Endothelial cell of umbilical vein (primary cell): Measurements from ENCODE around the gene ETNK2. TPM values are rescaled to one million over a fixed set of nuclear protein-coding genes. Genes with fewer than 3 reads are reported as not detected.
A peak's percentile ranks its signal among the peaks of the same experiment; 100 is the strongest.

Experiments used
- BruUV-seq: library from RNA; stranded (reverse); fragments of 400-500 nt; replicated peaks from 2 replicates; lab custom pipeline; 2021; lab: Mats Ljungman, UMichigan
- CTCF ChIA-PET: fragments of 300-600, 350-600 bp; sonication (Branson Sonifier 250); formaldehyde crosslinking; loops from one replicate; lab custom pipeline; 2021; ENCODE audit warnings: antibody characterized with exemption, inconsistent platforms; lab: Charles Lee
- POLR2A ChIA-PET: fragments of 300-600, 350-600 bp; sonication (Branson Sonifier 250); formaldehyde crosslinking; loops from one replicate; lab custom pipeline; 2021; ENCODE audit warnings: antibody characterized with exemption, inconsistent platforms; lab: Charles Lee
- DNase-seq: peaks from one replicate; pipeline ENCODE4 v3.0.0-alpha.2; 2011; ENCODE audit warnings: low read depth, low spot score
- FAIRE-seq: peaks from 2 replicates; lab custom pipeline; 2011; peaks lifted over from hg19 to GRCh38; lab: Jason Lieb, UNC
- H2AFZ ChIP-seq: 2 replicates; pipeline ENCODE4 v1.6.0; 2012; ENCODE audit warnings: low read depth, low read length, control low read depth, inconsistent platforms
- H3K27ac ChIP-seq: 2 replicates; pipeline ENCODE4 v1.5.1; 2011; ENCODE audit warnings: low read depth, mild to moderate bottlenecking, control low read depth, low read length, moderate library complexity; ENCODE audit not compliant: insufficient read depth
- H3K27me3 ChIP-seq, 2 experiments: 2 replicates each; pipeline versions ENCODE4 v1.6.0 to v1.6.1; 2011; ENCODE audit warnings: low read length in 2 of 2, mixed read lengths in 1 of 2; ENCODE audit not compliant: control insufficient read depth in 2 of 2, insufficient read depth in 2 of 2
- H3K36me3 ChIP-seq, 2 experiments: 2 replicates in 1 of 2; 3 replicates in 1 of 2; pipeline ENCODE4 v1.5.1; 2011; ENCODE audit warnings: low read length in 2 of 2, mild to moderate bottlenecking in 1 of 2, moderate library complexity in 1 of 2; ENCODE audit not compliant: control insufficient read depth in 2 of 2, insufficient read depth in 2 of 2; ENCODE audit errors: extremely low read depth in 1 of 2
- H3K4me1 ChIP-seq: 3 replicates; pipeline ENCODE4 v1.5.1; 2011; ENCODE audit warnings: mild to moderate bottlenecking, low read length; ENCODE audit not compliant: control insufficient read depth, insufficient read depth; ENCODE audit errors: extremely low read depth
- H3K4me2 ChIP-seq: 2 replicates; pipeline ENCODE4 v1.6.1; 2011; ENCODE audit warnings: low read length, control low read depth, mixed read lengths; ENCODE audit not compliant: insufficient read depth
- H3K4me3 ChIP-seq, 3 experiments: fragments of 200-600 bp in 1 of 3; sonication (generic), shearing (Covaris generic) in 1 of 3; replicated peaks in 1 of 3; 2 replicates each; pipeline ENCODE4 v1.5.1; 2011 to 2016; ENCODE audit warnings: control low read depth in 3 of 3, low read length in 3 of 3, mild to moderate bottlenecking in 2 of 3, inconsistent platforms in 1 of 3, low read depth in 1 of 3, moderate library complexity in 1 of 3; ENCODE audit not compliant: insufficient read depth in 1 of 3
- H3K79me2 ChIP-seq: 2 replicates; pipeline ENCODE4 v1.6.0; 2012; ENCODE audit warnings: low read length, inconsistent platforms; ENCODE audit not compliant: control insufficient read depth, insufficient read depth
- H3K9ac ChIP-seq: replicated peaks from 2 replicates; pipeline ENCODE3; 2011; ENCODE audit warnings: low read length, control low read depth; ENCODE audit not compliant: insufficient read depth; ENCODE audit errors: extremely low read depth
- H3K9me1 ChIP-seq: replicated peaks from 3 replicates; pipeline ENCODE4 v1.6.0; 2011; ENCODE audit warnings: mild to moderate bottlenecking, low read length; ENCODE audit not compliant: control insufficient read depth, insufficient read depth; ENCODE audit errors: extremely low read depth
- H3K9me3 ChIP-seq: replicated peaks from 2 replicates; pipeline ENCODE4 v1.5.1; 2012; ENCODE audit warnings: low read length, inconsistent platforms; ENCODE audit not compliant: control insufficient read depth, insufficient read depth
- H4K20me1 ChIP-seq: replicated peaks from 2 replicates; pipeline ENCODE3; 2011; ENCODE audit warnings: mild to moderate bottlenecking, low read length; ENCODE audit not compliant: control insufficient read depth, insufficient read depth; ENCODE audit errors: extremely low read depth
- CTCF ChIP-seq, 2 donors: IDR thresholded peaks; 1 replicate in 1 of 2; 2 replicates in 1 of 2; pipeline ENCODE4 v1.5.1; 2011; ENCODE audit warnings: low read length in 2 of 2, mild to moderate bottlenecking in 2 of 2, moderate library complexity in 2 of 2, control low read depth in 1 of 2, inconsistent platforms in 1 of 2, low read depth in 1 of 2; ENCODE audit not compliant: insufficient read depth in 1 of 2; ENCODE audit errors: extremely low read depth in 1 of 2
- EZH2 ChIP-seq: IDR thresholded peaks from 2 replicates; pipeline ENCODE4 v1.6.1; 2012; ENCODE audit warnings: borderline replicate concordance, low read depth, mild to moderate bottlenecking, moderate library complexity, low read length, inconsistent platforms; ENCODE audit not compliant: severe bottlenecking
- FOS ChIP-seq: IDR thresholded peaks from 2 replicates; pipeline ENCODE4 v1.6.1; 2011; ENCODE audit warnings: mild to moderate bottlenecking, low read length, moderate library complexity, borderline replicate concordance; ENCODE audit not compliant: insufficient read depth
- GATA2 ChIP-seq: IDR thresholded peaks from 2 replicates; pipeline ENCODE4 v1.7.0; 2011; ENCODE audit warnings: low read depth, mild to moderate bottlenecking, moderate library complexity, mixed read lengths, low read length; ENCODE audit not compliant: insufficient read length, insufficient read depth
- JUN ChIP-seq: IDR thresholded peaks from 2 replicates; pipeline ENCODE4 v1.6.1; 2011; ENCODE audit warnings: borderline replicate concordance, low read depth; ENCODE audit not compliant: insufficient read length, insufficient read depth
- MYC ChIP-seq: IDR thresholded peaks from one replicate; pipeline ENCODE4 v1.6.1; 2011; ENCODE audit warnings: mild to moderate bottlenecking, low read depth, low read length
- POLR2A ChIP-seq: IDR thresholded peaks from 2 replicates; pipeline ENCODE4 v1.6.1; 2012; ENCODE audit warnings: low read depth, mild to moderate bottlenecking, control low read depth, low read length
- POLR2AphosphoS5 ChIP-seq: IDR thresholded peaks from 2 replicates; pipeline ENCODE4 v1.6.1; 2012; ENCODE audit warnings: low read depth, mild to moderate bottlenecking, control low read depth, low read length, moderate library complexity; ENCODE audit not compliant: insufficient read depth
- dilution Hi-C: fragments of 300-500 bp; cut with MboI; formaldehyde crosslinking; loops from one replicate; pipeline ENCODE4 v1.15.0; 2019; ENCODE audit warnings: low sequenced_read_pairs; ENCODE audit not compliant: extremely low pct_ligation_motif_present
- intact Hi-C: fragments of 100-400 bp; cut with micrococcal nuclease; formaldehyde crosslinking; loops from one replicate; pipeline ENCODE4 v1.10.0; 2022
- polyA plus RNA-seq, 4 experiments: library from polyadenylated mRNA; depleted of rRNA in 3 of 4; stranded (reverse) in 3 of 4; unstranded in 1 of 4; fragments of >200 nt; gene quantifications; 2 replicates each; pipeline versions ENCODE4 v1.2.1 to v1.2.3, GENCODE V29; 2011 to 2012; ENCODE audit warnings: missing spikeins in 1 of 4
- total RNA-seq: library from RNA; stranded (reverse); gene quantifications from 2 replicates; pipeline ENCODE4 v1.2.3, GENCODE V29; 2021
- TF ChIP-seq, protein P1 (sequence below): IDR thresholded peaks from 2 replicates; pipeline ENCODE4 v1.6.1; 2011; ENCODE audit not compliant: insufficient read depth, insufficient read length

ETNK2 gene
- total and polyA plus RNA-seq, 2 donors (not counting 3 experiments of a cell fraction or from before 2014, with no cell fraction given): 13.5 to 27.5 TPM

DNA sequence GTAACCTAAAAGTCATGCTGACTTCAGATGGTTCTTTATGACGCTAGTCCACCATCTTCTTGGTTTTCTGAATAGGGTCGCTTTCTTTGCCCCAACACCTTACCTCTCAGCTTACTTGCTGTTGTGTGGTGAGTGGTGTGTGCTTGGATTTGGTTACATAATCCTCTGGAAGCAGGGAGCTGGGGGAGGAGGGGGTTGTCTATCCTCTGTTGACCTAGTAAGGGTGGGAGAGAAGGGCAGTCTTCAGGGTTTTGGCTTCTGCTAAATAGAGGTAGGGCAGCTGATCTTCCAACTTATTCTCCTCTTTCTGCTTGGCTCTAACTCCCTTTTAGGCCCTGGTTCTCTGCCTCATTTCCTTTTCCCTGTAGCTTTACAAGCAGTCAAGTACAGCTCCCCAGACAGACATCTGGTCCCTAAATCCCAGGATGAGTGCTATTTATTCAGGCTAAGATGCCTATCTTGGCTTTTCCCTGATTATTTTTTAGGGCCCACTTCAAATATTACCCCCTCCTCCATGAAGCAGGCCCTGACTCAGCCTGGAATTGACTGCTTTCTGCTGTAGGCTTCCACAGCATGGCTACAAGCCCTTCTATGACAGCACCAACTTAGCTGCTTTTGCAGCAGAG lies 20.7 kb upstream of the ETNK2 start:
- ChIA-PET CTCF (interaction anchor here (0.7 to 26.7 kb wide), 11 partner anchors 8 to 635 kb away, joined by 3 to 770 read pairs (median 3); partner anchors contain the start of genes ETNK2, GOLT1A and PLEKHA6), POLR2A (no interaction called here)
- Histone ChIP-seq H3K36me3 (no peaks in the 10 kb centered on the region), H3K4me2 (no peak overlapping the region), H3K4me1 (peaks cover 23% of the 10 kb centered on the region), H3K9me3 (peaks cover 3% of the 10 kb centered on the region), H3K27me3 (no peaks in the 10 kb centered on the region), H3K9ac (no peak overlapping the region), H3K79me2 (no peaks in the 10 kb centered on the region), H2AFZ (peak overlapping the region; percentile 54), H4K20me1 (no peaks in the 10 kb centered on the region), H3K27ac (peak overlapping the region; percentile 48), H3K9me1 (no peaks in the 10 kb centered on the region), H3K4me3 (no peak overlapping the region)
- dilution Hi-C loops: loop anchor here (25.0 kb wide), 1 partner anchor 165 kb away; no protein-coding TSS in a partner anchor
- DNase-seq (peak; percentile 13), FAIRE-seq (no peak)
- intact Hi-C loops: loop anchor here (1.0 kb wide), 2 partner anchors 19 to 26 kb away; no protein-coding TSS in a partner anchor
- TF ChIP-seq POLR2AphosphoS5 (no peak), POLR2A (no peak), GATA2 (no peak), EZH2 (no peak), FOS (no peak), MYC (no peak), CTCF (IDR thresholded peaks at IDR 0.05; ENCODE audit: extremely low read depth in 1 of 2, insufficient read depth in 1 of 2, low read depth in 1 of 2, low read length in 2 of 2) (no peak), JUN (no peak)
- TF ChIP-seq, protein P1, sequence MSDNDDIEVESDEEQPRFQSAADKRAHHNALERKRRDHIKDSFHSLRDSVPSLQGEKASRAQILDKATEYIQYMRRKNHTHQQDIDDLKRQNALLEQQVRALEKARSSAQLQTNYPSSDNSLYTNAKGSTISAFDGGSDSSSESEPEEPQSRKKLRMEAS: no peak
- BruUV-seq: no TSS peak
